Peyer's patch (tissue), 4 donors: ENCODE data around the gene DZIP3.

Experiments used
- CTCF ChIP-seq, 6 experiments: fragments of 450-650 bp in 4 of 6; fragments of 200-600 bp in 2 of 6; sonication (generic) in 1 of 6; IDR thresholded peaks; one replicate each; pipeline ENCODE4 v1.5.1; 2017 to 2019; ENCODE audit warnings: antibody characterized with exemption in 6 of 6, mild to moderate bottlenecking in 3 of 6, moderate library complexity in 1 of 6
- POLR2A ChIP-seq, 2 donors: fragments of 450-650 bp; IDR thresholded peaks; one replicate each; pipeline ENCODE4 v1.5.1; 2017; ENCODE audit warnings: antibody characterized with exemption in 2 of 2, mild to moderate bottlenecking in 2 of 2, moderate library complexity in 2 of 2

GRCh38 chr3:108608750-108609149, 19.2 kb downstream of the DZIP3 start:
- TF ChIP-seq CTCF (IDR thresholded peaks at IDR 0.05) = no peak
- no peak for TF ChIP-seq POLR2A (IDR thresholded peaks at IDR 0.05)
